ENCODE data around the gene NTRK3. TPM values are rescaled to one million over a fixed set of nuclear protein-coding genes. Genes with fewer than 3 reads are reported as not detected.

Gene NTRK3
- total and polyA plus RNA-seq, 2 of the 8 experiments (the other 6 are each of a cell fraction or from before 2014, with no cell fraction given): 4.5 to 6.8 TPM

- Histone ChIP-seq H3K23me2 (ENCODE audit: low read depth, low read length) (peaks cover under 1% of the 10 kb centered on the region; the same call in 1 of the 2 replicates), H3K9ac (replicated peaks in 1 of 4; ENCODE audit: extremely low read depth in 1 of 4, low read depth in 3 of 4, low read length in 3 of 4) (no peak overlapping the region), H3K56ac (replicated peaks; ENCODE audit: insufficient read length, low read depth, low read length) (no peak overlapping the region), H2BK120ac (replicated peaks; ENCODE audit: low read depth, low read length) (no peak overlapping the region), H3K4me2 (ENCODE audit: insufficient read depth in 1 of 2, low read depth in 2 of 2, low read length in 2 of 2) (no peak overlapping the region), H3K36me3 (ENCODE audit: control insufficient read depth in 2 of 4, insufficient read depth in 4 of 4, low read length in 3 of 4) (no peaks in the 10 kb centered on the region), H3K79me1 (ENCODE audit: low read depth, low read length) (no peaks in the 10 kb centered on the region), H3K14ac (ENCODE audit: insufficient read length) (no peak overlapping the region), H2BK15ac (ENCODE audit: low read length) (no peak overlapping the region), H2BK5ac (ENCODE audit: low read depth, low read length) (no peak overlapping the region), H2AFZ (ENCODE audit: low read length) (no peak overlapping the region), H3K27me3 (replicated peaks in 1 of 4; ENCODE audit: control insufficient read depth in 3 of 4, extremely low read depth in 1 of 4, insufficient read depth in 3 of 4, low read length in 3 of 4) (no peaks in the 10 kb centered on the region; a peak in 1 of 7 replicates), H3K18ac (ENCODE audit: extremely low read depth, low read length) (no peak overlapping the region), H2BK12ac (ENCODE audit: low read depth, low read length) (peak overlapping the region; percentile 42; the same call in 1 of the 2 replicates), H3K4ac (replicated peaks; ENCODE audit: insufficient read length, low read depth, low read length) (no peak overlapping the region), H3K27ac (ENCODE audit: low read depth, low read length) (no peak overlapping the region), H2BK20ac (ENCODE audit: low read length) (no peak overlapping the region), H4K8ac (ENCODE audit: extremely low read depth, insufficient read depth, low read length) (no peak overlapping the region; the same call in 1 of the 2 replicates), H4K5ac (ENCODE audit: insufficient read length, low read depth, low read length) (no peak overlapping the region), H3K4me3 (ENCODE audit: extremely low read depth in 1 of 4, insufficient read depth in 2 of 4, low read depth in 3 of 4, low read length in 4 of 4) (no peak overlapping the region), H4K20me1 (replicated peaks in 1 of 2; ENCODE audit: control insufficient read depth in 1 of 2, insufficient read depth in 2 of 2, low read length in 2 of 2) (no peaks in the 10 kb centered on the region), H3K9me3 (ENCODE audit: insufficient read depth in 2 of 2, low read depth in 1 of 2, low read length in 1 of 2) (no peaks in the 10 kb centered on the region), H3K79me2 (ENCODE audit: control insufficient read depth in 1 of 2, insufficient read depth in 2 of 2, low read length in 2 of 2) (no peaks in the 10 kb centered on the region), H3K4me1 (replicated peaks in 1 of 4; ENCODE audit: control insufficient read depth in 3 of 4, insufficient read depth in 4 of 4, low read length in 3 of 4) (peaks cover 0 to 4% (median 3%) of the 10 kb centered on the region in 4 experiments; a peak in 4 of 7 replicates), H4K91ac (replicated peaks; ENCODE audit: insufficient read length, low read length) (no peak overlapping the region), H2AK5ac (ENCODE audit: low read depth, low read length) (no peak overlapping the region), H3K23ac (ENCODE audit: insufficient read length) (no peak overlapping the region)
- POLR2A ChIA-PET (ENCODE audit: partially characterized antibody): interaction anchor here (1.3 kb wide), 1 partner anchor 16 kb away, joined by 5 read pairs; the partner anchor contains the start of gene NTRK3
- FAIRE-seq: no peak
- TF ChIP-seq BACH1 (IDR thresholded peaks at IDR 0.05; ENCODE audit: low read length) (no peak), YY1 (IDR thresholded peaks at IDR 0.05; ENCODE audit: low read depth, low read length) (no peak), CHD1 (IDR thresholded peaks at IDR 0.05; ENCODE audit: low read depth, low read length) (no peak), KDM4A (IDR thresholded peaks at IDR 0.05; ENCODE audit: low read depth, low read length, severe bottlenecking) (no peak), CBX8 (IDR thresholded peaks at IDR 0.05; ENCODE audit: borderline replicate concordance, low read depth, low read length) (no peak), TAF1 (IDR thresholded peaks at IDR 0.05; ENCODE audit: low read depth, low read length) (no peak)
- WGBS, 2 experiments (ENCODE audit: extremely low coverage in 1 of 2, insufficient coverage in 1 of 2, insufficient read length in 1 of 2, insufficient replicate concordance in 2 of 2, low coverage in 1 of 2, low lambda C conversion rate in 2 of 2, missing lambda C conversion rate in 1 of 2): 81% methylated on average over 7 of the region's 9 CpGs; no CpG with 5 or more reads in 1 of the 2 experiments
- CTCF ChIA-PET (ENCODE audit: partially characterized antibody): interaction anchor here (0.6 to 5.7 kb wide), 22 partner anchors 10 to 1211 kb away, joined by 3 to 45 read pairs (median 4); no protein-coding TSS in a partner anchor
- DNase-seq (ENCODE audit: low read depth in 1 of 2, low spot score in 2 of 2): no peak
These were observed 15.1 kb downstream of the NTRK3 start for GRCh38 chr15:88241461-88241860.
